Neuronal stem cell (in vitro differentiated cells): ENCODE results near the gene CYP4B1.
"Not testable (repeated sequence)": the region's sequence is repeated elsewhere in the genome, so short reads cannot be mapped to it uniquely, and the experiment has no call there.

Experiments
- DNase-seq: peaks from one replicate; pipeline ENCODE4 v3.0.0-alpha.2; 2013; ENCODE audit warnings: low spot score
- H2AFZ ChIP-seq: one replicate; pipeline ENCODE4 v1.6.1; 2013; ENCODE audit warnings: mild to moderate bottlenecking, low read length, inconsistent platforms
- H2AK5ac ChIP-seq: 2 replicates; pipeline ENCODE4 v1.6.1; 2013; ENCODE audit warnings: low read depth, mild to moderate bottlenecking, inconsistent platforms, low read length, moderate library complexity, mixed read lengths
- H2BK120ac ChIP-seq: 2 replicates; pipeline ENCODE4 v1.6.1; 2013; ENCODE audit warnings: low read depth, mild to moderate bottlenecking, inconsistent platforms, low read length, moderate library complexity, mixed read lengths
- H2BK12ac ChIP-seq: one replicate; pipeline ENCODE4 v1.6.1; 2013; ENCODE audit warnings: low read length, inconsistent platforms
- H2BK15ac ChIP-seq: 2 replicates; pipeline ENCODE4 v1.6.1; 2013; ENCODE audit warnings: mild to moderate bottlenecking, low read length, inconsistent platforms, mixed read lengths
- H2BK5ac ChIP-seq: one replicate; pipeline ENCODE4 v1.6.1; 2013; ENCODE audit warnings: inconsistent platforms, mild to moderate bottlenecking, low read length, moderate library complexity
- H3K14ac ChIP-seq: one replicate; pipeline ENCODE4 v1.6.1; 2013; ENCODE audit warnings: low read length, inconsistent platforms
- H3K18ac ChIP-seq: 2 replicates; pipeline ENCODE4 v1.6.1; 2013; ENCODE audit warnings: low read length, inconsistent platforms
- H3K23ac ChIP-seq: 2 replicates; pipeline ENCODE4 v1.6.1; 2013; ENCODE audit warnings: low read depth, mild to moderate bottlenecking, mixed read lengths, low read length, inconsistent platforms; ENCODE audit not compliant: poor library complexity
- H3K27ac ChIP-seq: replicated peaks from 3 replicates; pipeline ENCODE4 v1.5.1; 2013; ENCODE audit warnings: low read length, inconsistent platforms
- H3K27me3 ChIP-seq, 3 experiments: 2 replicates each; pipeline ENCODE4 v1.6.1; 2013; ENCODE audit warnings: low read length in 3 of 3, mild to moderate bottlenecking in 2 of 3, inconsistent platforms in 1 of 3, low read depth in 1 of 3, mixed read lengths in 1 of 3, moderate library complexity in 1 of 3; ENCODE audit not compliant: control insufficient read depth in 3 of 3, insufficient read depth in 3 of 3
- H3K36me3 ChIP-seq, 2 donors: replicated peaks in 1 of 2; 2 replicates each; pipeline ENCODE4 v1.6.1; 2013; ENCODE audit warnings: low read length in 2 of 2; ENCODE audit not compliant: control insufficient read depth in 2 of 2, insufficient read depth in 2 of 2
- H3K4ac ChIP-seq: 2 replicates; pipeline ENCODE4 v1.6.1; 2013; ENCODE audit warnings: inconsistent platforms, mild to moderate bottlenecking, low read length, moderate library complexity
- H3K4me1 ChIP-seq, 2 donors: 1 replicate in 1 of 2; 2 replicates in 1 of 2; pipeline ENCODE4 v1.6.1; 2013; ENCODE audit warnings: low read length in 2 of 2, low read depth in 1 of 2; ENCODE audit not compliant: control insufficient read depth in 2 of 2, insufficient read depth in 1 of 2
- H3K4me2 ChIP-seq: one replicate; pipeline ENCODE4 v1.6.1; 2013; ENCODE audit warnings: mild to moderate bottlenecking, low read length, inconsistent platforms; ENCODE audit not compliant: insufficient read depth, poor library complexity, severe bottlenecking
- H3K4me3 ChIP-seq, 2 donors: 2 replicates each; pipeline ENCODE4 v1.5.1; 2013; ENCODE audit warnings: low read length in 2 of 2, mild to moderate bottlenecking in 2 of 2, inconsistent platforms in 1 of 2, moderate library complexity in 1 of 2
- H3K79me1 ChIP-seq: one replicate; pipeline ENCODE4 v1.6.1; 2013; ENCODE audit warnings: low read depth, mild to moderate bottlenecking, inconsistent platforms, low read length, moderate library complexity
- H3K9ac ChIP-seq: one replicate; pipeline ENCODE4 v1.6.1; 2013; ENCODE audit warnings: mild to moderate bottlenecking, low read depth, low read length, inconsistent platforms; ENCODE audit not compliant: poor library complexity
- H3K9me3 ChIP-seq, 2 donors: replicated peaks in 1 of 2; 2 replicates each; pipeline versions ENCODE3 to v1.6.1; 2013; ENCODE audit warnings: low read length in 2 of 2, mild to moderate bottlenecking in 2 of 2, inconsistent platforms in 1 of 2, low read depth in 1 of 2, mixed read lengths in 1 of 2, moderate library complexity in 1 of 2; ENCODE audit not compliant: control insufficient read depth in 2 of 2, insufficient read depth in 1 of 2
- H4K8ac ChIP-seq: one replicate; pipeline ENCODE4 v1.6.1; 2013; ENCODE audit warnings: low read depth, mild to moderate bottlenecking, inconsistent platforms, low read length, moderate library complexity
- H4K91ac ChIP-seq: one replicate; pipeline ENCODE4 v1.6.1; 2013; ENCODE audit warnings: low read length, low read depth, mild to moderate bottlenecking, inconsistent platforms; ENCODE audit not compliant: poor library complexity
- WGBS, 2 donors: extraction: QIAGEN DNeasy Blood & Tissue Kit; methylation state at CpG; one replicate each; pipeline ENCODE4 v1.1.7; 2013; ENCODE audit warnings: missing lambda C conversion rate in 2 of 2, mixed read lengths in 1 of 2; ENCODE audit not compliant: insufficient read length in 2 of 2, insufficient replicate concordance in 1 of 2; ENCODE audit errors: extremely low coverage in 2 of 2; 5-methylcytosine and 5-hydroxymethylcytosine counted together

Gene CYP4B1

DNA sequence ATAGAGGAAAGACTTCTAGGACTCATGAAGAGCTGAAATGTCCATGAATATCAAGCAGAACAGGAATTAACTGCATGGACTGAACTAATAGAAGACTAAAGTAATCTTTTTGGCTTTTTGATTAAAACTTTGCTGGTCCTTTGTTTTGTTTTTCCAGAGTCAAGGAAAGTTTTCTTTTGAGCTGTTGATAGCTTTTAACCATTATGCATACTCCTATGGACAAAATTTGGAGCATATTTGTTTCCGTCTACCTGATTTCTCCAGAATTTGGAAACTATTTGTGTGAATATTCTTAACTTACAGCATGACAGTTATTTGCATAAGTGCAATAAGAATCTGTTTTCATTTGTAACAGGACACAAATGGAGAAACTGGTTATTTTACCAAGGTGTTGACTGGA, 24.5 kb upstream of the CYP4B1 start:
- H2BK12ac ChIP-seq: no peak overlapping the region
- no peak overlapping the region for H3K23ac ChIP-seq
- no peak overlapping the region for H4K8ac ChIP-seq
- no peak overlapping the region for H2BK5ac ChIP-seq
- H3K27me3 ChIP-seq: no peaks in the 10 kb centered on the region
- H2BK120ac ChIP-seq: no peak overlapping the region
- peaks cover 5 to 16% of the 10 kb centered on the region in 2 donors for H3K9me3 ChIP-seq
- no peak overlapping the region for H3K27ac ChIP-seq
- no peak overlapping the region for H3K4me2 ChIP-seq
- no peak overlapping the region for H2AFZ ChIP-seq
- no peaks in the 10 kb centered on the region for H3K4me1 ChIP-seq
- H2AK5ac ChIP-seq: no peak overlapping the region
- H3K9ac ChIP-seq: no peak overlapping the region
- H3K4me3 ChIP-seq: no peak overlapping the region
- H4K91ac ChIP-seq: no peak overlapping the region
- no peaks in the 10 kb centered on the region for H3K36me3 ChIP-seq
- H3K14ac ChIP-seq: no peak overlapping the region
- H2BK15ac ChIP-seq: no peak overlapping the region
- WGBS, 2 donors: no CpG with 5 or more reads among the region's 1 CpG
- no peaks in the 10 kb centered on the region for H3K79me1 ChIP-seq
- DNase-seq: no peak
- no peak overlapping the region for H3K4ac ChIP-seq
- H3K18ac ChIP-seq: no peak overlapping the region

GRCh38 chr1:46778456-46778855, 20.4 kb upstream of the CYP4B1 start:
- not testable (repeated sequence) for H3K79me1 ChIP-seq, H3K4me2 ChIP-seq, H4K8ac ChIP-seq, DNase-seq, H3K4me1 ChIP-seq, H3K14ac ChIP-seq, H2AK5ac ChIP-seq, H3K27ac ChIP-seq, H3K23ac ChIP-seq, H3K9ac ChIP-seq, H2BK15ac ChIP-seq, H3K4me3 ChIP-seq, H2BK120ac ChIP-seq, H3K4ac ChIP-seq, H3K18ac ChIP-seq, H3K36me3 ChIP-seq, H3K27me3 ChIP-seq, H2BK5ac ChIP-seq, H4K91ac ChIP-seq, H2AFZ ChIP-seq, H2BK12ac ChIP-seq, H3K9me3 ChIP-seq
- no CpG with 5 or more reads among the region's 18 CpGs for WGBS, 2 donors

- Histone ChIP-seq H3K14ac (no peak overlapping the region), H3K4ac (no peak overlapping the region), H3K79me1 (no peaks in the 10 kb centered on the region), H3K27ac (no peak overlapping the region), H4K8ac (no peak overlapping the region), H3K9me3 (peaks cover 8% of the 10 kb centered on the region in 2 donors), H3K27me3 (no peaks in the 10 kb centered on the region), H4K91ac (no peak overlapping the region), H3K18ac (no peak overlapping the region), H2BK120ac (no peak overlapping the region), H3K36me3 (no peaks in the 10 kb centered on the region), H3K4me2 (no peak overlapping the region), H2AFZ (no peak overlapping the region), H2BK12ac (no peak overlapping the region), H3K23ac (no peak overlapping the region), H2AK5ac (no peak overlapping the region), H2BK15ac (no peak overlapping the region), H3K4me3 (no peak overlapping the region), H3K9ac (no peak overlapping the region), H2BK5ac (no peak overlapping the region), H3K4me1 (no peaks in the 10 kb centered on the region)
- no CpG with 5 or more reads among the region's 1 CpG for WGBS, 2 donors
- no peak for DNase-seq
These were observed 14.2 kb upstream of the CYP4B1 start for GRCh38 chr1:46784666-46785065.

GRCh38 chr1:46788634-46789033, 10.2 kb upstream of the CYP4B1 start:
- no CpG with 5 or more reads among the region's 4 CpGs for whole genome bisulfite sequencing, 2 donors

More at GRCh38 chr1:46788634-46789033, 10.2 kb upstream of the CYP4B1 start:
- H3K9me3 ChIP-seq, H2AK5ac ChIP-seq, H2BK5ac ChIP-seq, H2BK15ac ChIP-seq, H3K18ac ChIP-seq, H3K27me3 ChIP-seq, H3K4me1 ChIP-seq, H2BK120ac ChIP-seq, H2BK12ac ChIP-seq, H4K91ac ChIP-seq, H3K14ac ChIP-seq, H4K8ac ChIP-seq, H3K4me2 ChIP-seq, H3K79me1 ChIP-seq, H2AFZ ChIP-seq, H3K4ac ChIP-seq, H3K36me3 ChIP-seq, DNase-seq, H3K4me3 ChIP-seq, H3K27ac ChIP-seq, H3K9ac ChIP-seq, H3K23ac ChIP-seq: not testable (repeated sequence)
